ENCODE results near the gene SIRT7.

SIRT7 gene

DNA sequence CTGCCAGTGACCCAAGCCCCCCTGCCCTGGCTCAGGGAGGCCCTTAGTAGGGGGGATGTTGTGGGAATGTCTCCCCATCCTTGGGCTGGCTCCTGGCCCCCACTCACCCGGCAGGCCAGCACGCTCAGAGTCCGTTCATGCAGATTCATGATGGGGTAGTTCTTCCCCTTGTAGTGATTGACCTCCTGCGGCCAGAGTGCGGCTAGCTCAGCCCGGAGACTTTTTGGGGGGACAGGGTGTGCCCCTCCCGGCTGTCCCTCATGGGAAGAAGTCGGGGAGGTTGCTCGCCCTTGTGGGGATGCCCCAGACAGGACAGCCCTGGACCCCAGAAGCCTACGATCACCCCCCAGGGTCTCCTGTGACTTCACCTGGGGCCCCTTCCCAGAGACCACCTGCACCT is 12.0 kb downstream of the SIRT7 start:
- no peak overlapping the region for H3K9ac ChIP-seq
- no peaks in the 10 kb centered on the region for H3K27me3 ChIP-seq (ENCODE audit: control insufficient read depth, insufficient read depth, low read length)
- no peak overlapping the region for H3K27ac ChIP-seq
- no peak overlapping the region for H3K4me3 ChIP-seq (ENCODE audit: low read depth, low read length)
- H3K9me3 ChIP-seq (ENCODE audit: control insufficient read depth, low read length): no peaks in the 10 kb centered on the region
- TF ChIP-seq, protein P1, sequence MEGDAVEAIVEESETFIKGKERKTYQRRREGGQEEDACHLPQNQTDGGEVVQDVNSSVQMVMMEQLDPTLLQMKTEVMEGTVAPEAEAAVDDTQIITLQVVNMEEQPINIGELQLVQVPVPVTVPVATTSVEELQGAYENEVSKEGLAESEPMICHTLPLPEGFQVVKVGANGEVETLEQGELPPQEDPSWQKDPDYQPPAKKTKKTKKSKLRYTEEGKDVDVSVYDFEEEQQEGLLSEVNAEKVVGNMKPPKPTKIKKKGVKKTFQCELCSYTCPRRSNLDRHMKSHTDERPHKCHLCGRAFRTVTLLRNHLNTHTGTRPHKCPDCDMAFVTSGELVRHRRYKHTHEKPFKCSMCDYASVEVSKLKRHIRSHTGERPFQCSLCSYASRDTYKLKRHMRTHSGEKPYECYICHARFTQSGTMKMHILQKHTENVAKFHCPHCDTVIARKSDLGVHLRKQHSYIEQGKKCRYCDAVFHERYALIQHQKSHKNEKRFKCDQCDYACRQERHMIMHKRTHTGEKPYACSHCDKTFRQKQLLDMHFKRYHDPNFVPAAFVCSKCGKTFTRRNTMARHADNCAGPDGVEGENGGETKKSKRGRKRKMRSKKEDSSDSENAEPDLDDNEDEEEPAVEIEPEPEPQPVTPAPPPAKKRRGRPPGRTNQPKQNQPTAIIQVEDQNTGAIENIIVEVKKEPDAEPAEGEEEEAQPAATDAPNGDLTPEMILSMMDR (IDR thresholded peaks at IDR 0.05): no peak
- no peaks in the 10 kb centered on the region for H3K79me2 ChIP-seq
- no peak overlapping the region for H3K4me2 ChIP-seq (ENCODE audit: low read length)
- no peaks in the 10 kb centered on the region for H3K36me3 ChIP-seq (ENCODE audit: control insufficient read depth, insufficient read depth, low read length)
- H3K4me1 ChIP-seq: peaks cover 4% of the 10 kb centered on the region
- no peak overlapping the region for H2AFZ ChIP-seq

DNA sequence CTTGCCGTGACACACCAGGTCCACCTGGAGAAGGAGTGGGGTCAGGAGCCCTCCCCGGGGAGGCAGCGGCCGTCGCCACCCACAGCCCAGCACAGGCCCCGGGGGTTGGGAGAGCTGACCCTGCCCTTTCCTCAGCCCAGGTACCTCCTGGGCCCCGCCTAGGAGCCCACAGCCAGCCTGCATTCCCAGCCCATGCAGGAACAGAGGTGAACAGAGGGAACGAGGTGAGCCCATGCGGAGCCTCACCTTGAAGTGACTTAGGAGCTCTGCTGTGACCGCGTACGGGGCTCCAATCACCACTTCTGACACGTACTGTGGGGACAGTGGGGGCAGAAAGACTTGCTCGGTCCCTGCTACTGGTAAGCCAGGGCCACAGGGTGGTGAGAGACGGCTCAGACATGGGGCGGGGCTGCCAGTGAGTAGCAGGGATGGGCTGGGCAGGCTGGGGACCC is 12.5 kb downstream of the SIRT7 start:
- no peaks in the 10 kb centered on the region for H3K79me2 ChIP-seq
- no peaks in the 10 kb centered on the region for H3K27me3 ChIP-seq (ENCODE audit: control insufficient read depth, insufficient read depth, low read length)
- no peak overlapping the region for H3K9ac ChIP-seq
- H3K4me2 ChIP-seq (ENCODE audit: low read length): no peak overlapping the region
- TF ChIP-seq, protein P1 (IDR thresholded peaks at IDR 0.05): no peak
- peaks cover 4% of the 10 kb centered on the region for H3K4me1 ChIP-seq
- no peaks in the 10 kb centered on the region for H3K9me3 ChIP-seq (ENCODE audit: control insufficient read depth, low read length)
- H3K36me3 ChIP-seq (ENCODE audit: control insufficient read depth, insufficient read depth, low read length): no peaks in the 10 kb centered on the region
- H2AFZ ChIP-seq: no peak overlapping the region
- no peak overlapping the region for H3K27ac ChIP-seq
- H3K4me3 ChIP-seq (ENCODE audit: low read depth, low read length): no peak overlapping the region

DNA sequence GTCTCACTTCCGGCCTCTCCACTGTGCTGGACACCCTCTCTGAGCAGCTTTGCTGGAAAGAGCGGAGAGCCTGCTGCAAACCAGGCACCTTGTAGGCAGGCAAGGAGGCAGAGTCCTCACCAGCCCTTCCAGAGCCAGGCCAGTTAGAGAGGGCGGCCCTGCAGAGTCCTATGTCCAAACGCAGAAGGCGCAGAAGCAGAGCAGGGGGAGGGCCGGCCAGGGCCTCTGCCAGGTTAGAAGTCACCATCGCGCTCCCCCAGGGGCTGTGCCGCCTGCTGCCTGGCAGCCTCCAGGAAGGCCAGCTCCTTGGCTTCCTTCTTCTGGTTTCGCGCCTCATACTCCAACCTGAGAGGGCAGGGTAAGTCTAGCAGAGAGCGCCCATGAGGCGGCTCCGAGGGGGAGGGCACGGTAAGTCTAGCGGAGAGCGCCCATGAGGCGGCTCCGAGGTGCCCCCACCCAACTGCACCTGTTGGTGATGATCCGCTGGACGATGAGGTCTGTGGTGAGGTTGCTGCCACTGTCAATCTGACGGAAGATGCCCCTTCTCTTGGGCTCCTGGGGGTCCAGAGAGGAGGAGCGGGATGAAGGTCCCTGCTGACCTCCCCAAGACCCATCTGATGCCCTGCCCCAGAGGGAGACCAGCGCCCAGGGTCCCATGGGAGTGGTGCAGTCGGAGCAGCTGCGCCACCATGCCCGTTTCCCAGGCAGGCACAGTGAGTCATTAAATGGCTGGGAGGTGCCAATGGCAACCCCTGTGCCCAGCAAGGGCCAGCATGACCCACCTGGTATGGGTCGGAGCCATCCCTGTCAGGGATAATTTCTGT is 13.2 kb downstream of the SIRT7 start:
- Histone ChIP-seq H3K9me3 (ENCODE audit: control insufficient read depth, low read length) (no peaks in the 10 kb centered on the region), H2AFZ (no peak overlapping the region), H3K4me3 (ENCODE audit: low read depth, low read length) (no peak overlapping the region), H3K27ac (no peak overlapping the region), H3K4me1 (no peaks in the 10 kb centered on the region), H3K9ac (no peak overlapping the region), H3K4me2 (ENCODE audit: low read length) (no peak overlapping the region), H3K36me3 (ENCODE audit: control insufficient read depth, insufficient read depth, low read length) (no peaks in the 10 kb centered on the region), H3K27me3 (ENCODE audit: control insufficient read depth, insufficient read depth, low read length) (no peaks in the 10 kb centered on the region), H3K79me2 (no peaks in the 10 kb centered on the region)
- TF ChIP-seq, protein P1 (IDR thresholded peaks at IDR 0.05): no peak

DNA sequence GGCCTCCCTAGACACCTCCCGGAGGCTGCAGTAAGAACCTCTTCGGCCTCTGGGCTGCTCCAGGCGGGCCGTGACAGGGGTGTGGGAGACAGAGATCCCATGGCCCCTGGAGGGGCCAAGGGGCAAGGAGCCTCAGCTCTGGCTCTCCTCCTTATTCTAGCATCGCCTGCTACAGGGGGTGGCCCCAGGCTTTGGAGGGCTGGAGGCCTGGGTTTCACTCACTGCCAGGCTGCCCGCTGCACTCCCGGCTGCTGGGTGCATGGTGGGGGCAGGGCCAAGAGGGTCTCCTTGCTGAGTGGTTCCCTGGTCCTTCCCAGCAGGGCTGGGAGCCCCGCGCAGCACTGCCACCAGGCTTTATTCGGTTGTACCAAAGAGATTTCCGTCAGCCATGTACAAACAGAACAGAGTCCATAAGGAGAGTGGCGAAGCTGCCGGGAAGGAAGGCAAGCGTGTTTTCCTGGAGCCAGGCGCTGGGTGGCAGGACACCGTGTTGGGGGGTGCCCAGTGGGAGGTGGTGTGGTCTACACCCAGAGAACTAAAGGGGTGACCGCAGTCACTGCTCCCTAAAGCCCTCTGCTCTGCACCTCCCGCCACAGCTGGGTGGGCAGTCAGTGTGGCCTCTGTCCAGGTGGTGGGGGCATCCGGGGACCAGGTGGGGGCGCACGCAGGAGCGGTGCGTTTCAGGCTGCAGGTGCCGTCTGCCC is 13.9 kb downstream of the SIRT7 start:
- Histone ChIP-seq H3K27me3 (ENCODE audit: control insufficient read depth, insufficient read depth, low read length) (no peaks in the 10 kb centered on the region), H2AFZ (no peak overlapping the region), H3K4me1 (no peaks in the 10 kb centered on the region), H3K79me2 (no peaks in the 10 kb centered on the region), H3K36me3 (ENCODE audit: control insufficient read depth, insufficient read depth, low read length) (no peaks in the 10 kb centered on the region), H3K4me3 (ENCODE audit: low read depth, low read length) (no peak overlapping the region), H3K4me2 (ENCODE audit: low read length) (no peak overlapping the region), H3K9me3 (ENCODE audit: control insufficient read depth, low read length) (no peaks in the 10 kb centered on the region), H3K27ac (no peak overlapping the region), H3K9ac (no peak overlapping the region)
- TF ChIP-seq, protein P1 (IDR thresholded peaks at IDR 0.05): no peak
